MM.1S (cell line): ENCODE data around the gene TENT4B.

ENCODE experiments used
- CTCF ChIP-seq: fragments of 300-600 bp; sonication (generic); IDR thresholded peaks from 2 replicates; pipeline ENCODE4 v1.5.1; 2016; ENCODE audit warnings: antibody characterized with exemption, low read length, mixed read lengths
- EZH2 ChIP-seq: fragments of 300-600 bp; sonication (generic); optimal IDR thresholded peaks from 2 replicates; pipeline ENCODE3; 2017; ENCODE audit warnings: low read depth, mild to moderate bottlenecking, antibody characterized with exemption, low read length, mixed read lengths

- TF ChIP-seq CTCF (no peak), EZH2 (no peak)
These were observed 111.1 kb downstream of the TENT4B start for GRCh38 chr16:50263940-50264929.
